Activated CD4-positive, alpha-beta memory T cell treated with anti-CD3 and anti-CD28 coated beads for 36 hours (primary cell): Measurements from ENCODE around the gene MYLK2. TPM values are rescaled to one million over a fixed set of nuclear protein-coding genes. Genes with fewer than 3 reads are reported as not detected.
A peak's percentile ranks its signal among the peaks of the same experiment; 100 is the strongest.

ENCODE experiments used
- CTCF ChIA-PET: fragments of 350-600 bp; sonication (Branson Sonifier 250); formaldehyde crosslinking; loops from one replicate; lab custom pipeline; 2021; ENCODE audit warnings: antibody characterized with exemption, inconsistent platforms; lab: Charles Lee
- POLR2A ChIA-PET: fragments of 350-600 bp; sonication (Branson Sonifier 250); formaldehyde crosslinking; loops from one replicate; lab custom pipeline; 2021; ENCODE audit warnings: antibody characterized with exemption; lab: Charles Lee
- DNase-seq: peaks from one replicate; pipeline ENCODE4 v3.0.0-alpha.2; 2020
- H3K27ac Mint-ChIP-seq: one replicate; pipeline ENCODE4 v1.8.0; 2021; ENCODE audit warnings: mixed read lengths
- H3K27me3 Mint-ChIP-seq: one replicate; pipeline ENCODE4 v1.8.0; 2021; ENCODE audit warnings: mixed read lengths
- H3K36me3 Mint-ChIP-seq: one replicate; pipeline ENCODE4 v1.8.0; 2021; ENCODE audit warnings: mixed read lengths
- H3K4me1 Mint-ChIP-seq: one replicate; pipeline ENCODE4 v1.8.0; 2021; ENCODE audit warnings: low read depth, mixed read lengths
- H3K4me3 Mint-ChIP-seq: one replicate; pipeline ENCODE4 v1.8.0; 2021; ENCODE audit warnings: mild to moderate bottlenecking, mixed read lengths
- H3K9me3 Mint-ChIP-seq: one replicate; pipeline ENCODE4 v1.8.0; 2021; ENCODE audit warnings: mixed read lengths
- intact Hi-C: fragments of 100-400 bp; cut with micrococcal nuclease; formaldehyde crosslinking; loops from one replicate; pipeline ENCODE4 v1.15.1; 2023
- total RNA-seq, 2 experiments: library from RNA; stranded (reverse); gene quantifications; one replicate each; pipeline ENCODE4 v1.2.3, GENCODE V29; 2021

Gene MYLK2
- total RNA-seq, 2 experiments from 2014 or later: 0.27 to 0.43 TPM

DNA sequence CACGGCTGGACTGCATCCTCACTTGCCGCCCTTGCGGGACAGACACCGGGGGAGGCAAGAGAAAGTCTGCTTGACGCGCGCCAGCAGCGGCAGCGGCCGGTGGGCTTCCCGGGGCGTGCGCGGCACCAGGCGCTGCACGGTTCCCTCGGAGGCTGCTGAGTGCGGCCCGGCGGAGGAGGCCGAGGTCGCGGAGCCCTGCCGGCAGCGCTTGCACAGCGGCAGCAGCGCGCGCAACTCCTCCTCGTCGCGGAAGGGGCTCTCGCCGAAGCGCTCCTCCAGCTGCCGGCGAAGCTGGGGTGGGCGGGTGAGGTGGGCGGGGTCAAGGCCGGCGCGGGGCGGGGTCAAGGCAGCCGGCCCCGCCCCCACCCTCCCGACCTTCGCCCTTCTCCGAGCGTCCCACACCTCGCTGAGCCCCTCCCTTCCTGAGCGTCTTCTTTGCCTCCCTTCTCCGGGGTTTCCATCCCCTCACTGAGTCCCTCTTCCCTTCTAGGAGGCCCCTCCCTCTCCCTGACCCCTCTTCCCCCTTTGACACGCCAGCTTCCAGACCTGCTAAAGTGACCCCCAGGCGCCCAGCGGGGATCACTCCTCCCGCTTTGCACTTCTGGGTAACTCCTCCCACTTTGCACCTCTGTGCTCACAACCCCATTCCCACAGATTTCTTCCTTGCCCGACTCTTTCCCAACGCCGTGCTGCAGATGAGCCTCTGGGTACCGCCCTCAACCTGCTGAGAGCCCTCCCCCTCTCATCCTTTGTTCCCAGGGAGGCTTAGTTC is 42.4 kb downstream of the MYLK2 start:
- ChIA-PET CTCF (interaction anchor here (1.0 to 1.3 kb wide), 4 partner anchors 9 to 169 kb away, joined by 3 to 8 read pairs (median 3); partner anchors contain the start of genes FOXS1 and PDRG1), POLR2A (no interaction called here)
- no peak overlapping the region for H3K4me3 Mint-ChIP-seq
- H3K4me1 Mint-ChIP-seq: peaks cover 4% of the 10 kb centered on the region
- no peak overlapping the region for H3K27ac Mint-ChIP-seq
- no peaks in the 10 kb centered on the region for H3K36me3 Mint-ChIP-seq
- peaks cover 14% of the 10 kb centered on the region for H3K27me3 Mint-ChIP-seq
- intact Hi-C loops: no loop called here
- peak; percentile 71 for DNase-seq
- H3K9me3 Mint-ChIP-seq: no peaks in the 10 kb centered on the region

DNA sequence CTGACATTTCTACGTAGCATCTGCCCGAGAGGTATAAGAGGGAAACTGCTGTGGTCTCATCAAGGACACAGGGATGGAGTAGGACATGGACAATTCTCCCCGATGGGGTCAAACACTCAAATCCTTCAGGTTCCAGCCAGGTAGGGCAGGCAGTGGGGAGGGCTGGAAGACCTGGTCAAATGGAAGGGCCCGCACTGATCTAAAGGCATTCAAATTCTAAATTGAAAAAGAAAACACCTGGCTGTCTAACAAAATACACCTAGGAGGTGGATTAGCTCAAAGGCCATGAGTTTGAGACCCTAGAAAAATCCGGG is 43.0 kb downstream of the MYLK2 start:
- Mint-ChIP-seq H3K9me3 (no peaks in the 10 kb centered on the region), H3K36me3 (no peaks in the 10 kb centered on the region), H3K4me1 (peaks cover 4% of the 10 kb centered on the region), H3K27ac (no peak overlapping the region), H3K27me3 (peaks cover 14% of the 10 kb centered on the region), H3K4me3 (no peak overlapping the region)
- ChIA-PET POLR2A (no interaction called here), CTCF (interaction anchor here (1.0 to 1.3 kb wide), 4 partner anchors 10 to 169 kb away, joined by 3 to 8 read pairs (median 3); partner anchors contain the start of genes FOXS1 and PDRG1)
- DNase-seq: no peak
- intact Hi-C loops: no loop called here

DNA sequence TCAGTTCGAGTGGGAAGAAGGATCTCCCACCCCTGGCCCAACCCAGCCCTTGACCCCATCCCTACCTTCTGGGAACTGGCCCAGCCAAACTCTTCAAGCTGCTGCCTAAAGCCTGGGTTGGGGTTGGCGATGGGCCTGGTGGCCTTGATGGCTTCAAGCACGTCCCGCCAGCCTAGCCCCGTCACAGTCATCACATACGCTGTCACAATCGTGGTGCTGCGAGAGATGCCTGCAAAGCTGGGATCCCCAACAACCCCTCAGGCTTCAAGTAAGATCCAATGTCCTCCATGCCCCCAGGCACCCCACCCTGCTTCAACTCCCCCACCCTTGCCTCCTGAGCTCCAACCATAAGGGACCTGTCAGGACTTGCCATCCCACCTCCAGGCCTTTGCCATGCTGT is 43.4 kb downstream of the MYLK2 start:
- Mint-ChIP-seq H3K27me3 (peaks cover 11% of the 10 kb centered on the region), H3K9me3 (no peaks in the 10 kb centered on the region), H3K36me3 (no peaks in the 10 kb centered on the region), H3K27ac (no peak overlapping the region), H3K4me3 (no peak overlapping the region), H3K4me1 (peaks cover 4% of the 10 kb centered on the region)
- no peak for DNase-seq
- POLR2A ChIA-PET: no interaction called here
- CTCF ChIA-PET: interaction anchor here (0.6 to 1.2 kb wide), 3 partner anchors 16 to 281 kb away, joined by 3 to 5 read pairs (median 3); partner anchors contain the start of gene FOXS1
- intact Hi-C loops: no loop called here

DNA sequence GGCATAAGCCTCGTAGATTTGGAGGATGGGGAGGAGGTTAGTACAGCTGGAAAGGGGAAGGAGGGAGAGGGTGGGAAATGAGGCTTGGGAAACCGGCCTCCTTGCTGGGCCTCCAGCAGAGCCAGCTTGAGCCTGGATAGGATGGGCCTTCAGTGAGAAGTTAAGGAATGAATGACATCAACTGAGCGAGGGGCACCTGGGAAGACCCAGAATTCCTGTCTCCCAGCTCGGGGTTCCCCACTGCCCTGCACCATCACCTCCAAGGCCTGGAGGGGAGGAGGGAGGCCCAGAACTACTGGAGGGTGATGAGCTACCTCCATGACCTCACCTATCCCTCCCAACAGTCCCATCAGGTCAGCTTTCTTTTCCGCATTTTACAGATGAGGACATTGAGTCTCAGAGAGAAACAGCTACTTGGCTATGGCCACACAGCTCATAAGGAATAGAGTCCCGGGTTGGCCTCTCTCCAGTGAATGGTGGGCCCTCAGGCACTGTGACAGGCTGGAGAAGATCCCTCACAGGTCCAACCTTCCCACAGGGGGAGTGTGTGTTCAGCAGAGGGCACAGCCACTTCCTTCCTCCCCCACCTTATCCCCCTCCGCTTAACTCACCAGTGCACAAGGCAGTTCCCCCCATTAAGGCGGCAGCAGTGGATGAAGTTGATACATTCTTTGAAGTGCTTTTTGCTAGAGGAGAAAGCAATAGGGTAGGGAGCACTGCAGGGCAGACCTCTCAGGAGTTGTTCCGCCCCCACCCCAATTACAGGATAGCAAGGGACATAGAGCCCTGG is 44.3 kb downstream of the MYLK2 start:
- POLR2A ChIA-PET: no interaction called here
- Mint-ChIP-seq H3K4me3 (no peak overlapping the region), H3K27ac (no peak overlapping the region), H3K9me3 (no peaks in the 10 kb centered on the region), H3K36me3 (no peaks in the 10 kb centered on the region), H3K4me1 (peaks cover 4% of the 10 kb centered on the region), H3K27me3 (peaks cover 9% of the 10 kb centered on the region)
- DNase-seq: no peak
- intact Hi-C loops: no loop called here
- CTCF ChIA-PET: interaction anchor here (0.6 to 1.2 kb wide), 3 partner anchors 9 to 280 kb away, joined by 3 to 5 read pairs (median 3); no protein-coding TSS in a partner anchor

DNA sequence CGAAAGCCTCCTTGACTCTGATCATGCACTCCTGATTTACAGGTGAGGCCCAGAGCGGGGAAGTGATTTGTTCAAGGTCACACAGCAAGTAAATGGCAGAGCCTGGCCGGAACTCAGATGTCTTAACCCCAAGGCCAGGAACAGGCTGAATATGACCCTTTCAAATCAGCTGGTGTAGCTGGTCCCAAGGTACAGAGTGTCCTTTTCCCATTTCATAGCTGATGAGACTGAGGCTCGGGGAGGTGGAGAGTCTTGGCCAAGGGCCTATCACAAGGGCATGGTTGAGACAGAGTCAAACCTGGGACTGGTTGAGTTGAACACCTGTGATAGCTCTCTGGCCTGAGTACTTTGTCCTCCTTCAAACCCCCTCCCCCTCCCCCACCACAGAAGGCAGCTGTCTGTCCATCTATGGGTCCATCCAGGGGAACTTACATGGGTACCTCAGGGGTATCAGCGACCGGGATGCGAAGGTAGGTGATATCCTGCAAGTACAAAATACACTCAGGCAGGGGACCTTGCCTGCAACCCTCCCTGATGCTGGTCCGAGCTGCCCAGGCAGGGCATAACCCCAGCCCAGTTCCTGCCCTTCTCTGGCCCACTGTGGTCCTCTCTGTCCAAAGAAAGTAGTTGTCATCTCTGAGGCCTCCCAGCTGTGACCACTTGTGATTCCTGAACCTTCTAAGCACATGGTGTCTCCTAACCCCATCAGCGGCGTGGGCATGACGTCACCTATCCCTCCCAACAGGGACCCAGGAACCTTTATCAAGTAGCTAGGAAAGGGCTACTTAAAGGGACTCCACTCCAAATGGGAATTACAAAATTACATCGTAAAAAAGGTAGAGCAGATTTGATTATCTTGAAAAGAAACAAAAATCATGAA is 45.6 kb downstream of the MYLK2 start:
- H3K27ac Mint-ChIP-seq: no peak overlapping the region
- POLR2A ChIA-PET: no interaction called here

DNA sequence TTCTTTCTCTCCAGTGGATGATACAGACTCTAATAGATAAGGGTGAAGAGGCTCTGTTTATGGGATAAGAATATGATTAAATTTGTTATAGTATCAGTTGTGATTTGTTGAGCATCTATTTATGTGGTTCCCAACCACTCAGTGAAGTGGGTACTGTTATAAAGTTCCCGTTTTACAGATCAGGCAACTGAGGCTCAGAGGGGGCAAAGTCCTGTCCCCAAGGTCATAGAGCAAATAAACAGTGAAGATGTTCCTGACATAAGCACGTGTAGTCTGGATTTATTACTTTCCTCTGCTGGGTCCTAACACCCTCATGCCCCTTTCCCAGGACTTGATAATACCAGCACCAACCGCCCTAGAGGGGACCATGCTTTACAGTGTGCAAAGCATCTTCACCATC is 47.1 kb downstream of the MYLK2 start:
- no peak for DNase-seq
- peaks cover 23% of the 10 kb centered on the region for H3K27me3 Mint-ChIP-seq
- H3K27ac Mint-ChIP-seq: no peak overlapping the region
- peaks cover 3% of the 10 kb centered on the region for H3K36me3 Mint-ChIP-seq
- no peak overlapping the region for H3K4me3 Mint-ChIP-seq
- intact Hi-C loops: no loop called here
- no peaks in the 10 kb centered on the region for H3K9me3 Mint-ChIP-seq
- ChIA-PET POLR2A (no interaction called here), CTCF (no interaction called here)
- H3K4me1 Mint-ChIP-seq: peaks cover 10% of the 10 kb centered on the region

More for the DNA sequence above, 45.6 kb downstream of the MYLK2 start:
- no peak for DNase-seq
- Mint-ChIP-seq H3K9me3 (no peaks in the 10 kb centered on the region), H3K4me1 (peaks cover 7% of the 10 kb centered on the region), H3K4me3 (no peak overlapping the region), H3K27me3 (peaks cover 21% of the 10 kb centered on the region), H3K36me3 (peaks cover under 1% of the 10 kb centered on the region)
- intact Hi-C loops: no loop called here
- CTCF ChIA-PET: interaction anchor here (1.2 kb wide), 1 partner anchor 18 kb away, joined by 5 read pairs; no protein-coding TSS in a partner anchor

DNA sequence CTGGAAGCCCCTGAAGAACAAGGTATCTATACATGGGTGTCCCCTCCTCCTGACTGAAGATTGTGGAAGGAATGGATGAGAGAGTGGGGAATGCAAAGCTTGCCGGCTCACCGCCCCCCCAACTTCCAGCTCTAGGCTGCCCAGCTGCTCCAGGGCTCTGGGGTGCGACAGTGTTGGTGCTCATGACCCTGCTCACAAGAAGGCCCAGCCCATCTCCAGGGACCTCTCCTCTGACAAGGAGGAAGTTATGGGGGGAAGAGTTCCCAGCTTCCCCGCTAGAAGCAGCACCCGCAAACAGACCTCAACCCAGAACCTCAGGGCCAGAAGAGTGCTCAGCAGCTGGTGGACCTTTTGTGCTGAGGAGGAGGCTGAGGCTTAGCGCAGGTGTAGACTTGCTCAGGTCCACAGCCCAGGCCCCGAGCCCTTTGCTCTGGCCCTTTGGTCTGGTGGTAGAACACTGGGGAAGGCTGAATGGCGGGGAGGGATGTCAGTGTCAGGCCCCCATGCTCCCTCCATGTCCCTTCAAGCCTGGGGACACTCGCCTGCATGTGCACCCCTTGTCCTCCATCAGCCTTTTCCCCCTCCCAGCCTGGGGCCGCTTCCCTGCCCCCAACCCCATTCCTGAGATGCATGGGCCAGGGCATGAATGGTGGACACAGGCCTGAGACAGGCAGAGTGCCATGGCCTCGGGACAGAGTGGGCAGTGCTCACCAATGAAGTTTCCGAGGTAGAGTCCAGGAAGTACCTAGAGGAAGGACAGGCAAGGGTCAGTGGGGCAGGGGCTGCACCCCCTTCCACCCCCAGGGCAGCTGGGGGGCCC is 49.9 kb downstream of the MYLK2 start:
- H3K27ac Mint-ChIP-seq: no peak overlapping the region
- H3K36me3 Mint-ChIP-seq: peaks cover 3% of the 10 kb centered on the region
- peaks cover 10% of the 10 kb centered on the region for H3K4me1 Mint-ChIP-seq
- intact Hi-C loops: loop anchor here (1.0 kb wide), 1 partner anchor 9 kb away; no protein-coding TSS in a partner anchor
- DNase-seq: no peak
- H3K4me3 Mint-ChIP-seq: no peak overlapping the region
- peaks cover 28% of the 10 kb centered on the region for H3K27me3 Mint-ChIP-seq
- ChIA-PET POLR2A (no interaction called here), CTCF (interaction anchor here (0.8 to 1.2 kb wide), 1 partner anchor 16 kb away, joined by 3 read pairs; no protein-coding TSS in a partner anchor)
- no peaks in the 10 kb centered on the region for H3K9me3 Mint-ChIP-seq

DNA sequence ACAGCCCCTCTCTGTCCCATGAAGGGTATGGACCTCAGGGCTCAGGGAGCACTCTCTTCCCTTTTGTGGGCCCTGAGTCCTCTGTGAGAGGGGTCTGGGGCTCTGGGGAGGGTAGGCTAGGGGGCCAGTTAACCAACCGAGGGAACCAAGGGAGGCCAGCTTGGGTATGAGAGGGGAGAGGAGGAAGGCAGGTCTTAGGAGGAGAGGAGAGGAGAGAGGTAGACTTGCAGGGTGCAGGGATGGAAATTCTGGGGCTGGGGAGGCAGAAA is 50.5 kb downstream of the MYLK2 start:
- peaks cover 28% of the 10 kb centered on the region for H3K27me3 Mint-ChIP-seq

DNA sequence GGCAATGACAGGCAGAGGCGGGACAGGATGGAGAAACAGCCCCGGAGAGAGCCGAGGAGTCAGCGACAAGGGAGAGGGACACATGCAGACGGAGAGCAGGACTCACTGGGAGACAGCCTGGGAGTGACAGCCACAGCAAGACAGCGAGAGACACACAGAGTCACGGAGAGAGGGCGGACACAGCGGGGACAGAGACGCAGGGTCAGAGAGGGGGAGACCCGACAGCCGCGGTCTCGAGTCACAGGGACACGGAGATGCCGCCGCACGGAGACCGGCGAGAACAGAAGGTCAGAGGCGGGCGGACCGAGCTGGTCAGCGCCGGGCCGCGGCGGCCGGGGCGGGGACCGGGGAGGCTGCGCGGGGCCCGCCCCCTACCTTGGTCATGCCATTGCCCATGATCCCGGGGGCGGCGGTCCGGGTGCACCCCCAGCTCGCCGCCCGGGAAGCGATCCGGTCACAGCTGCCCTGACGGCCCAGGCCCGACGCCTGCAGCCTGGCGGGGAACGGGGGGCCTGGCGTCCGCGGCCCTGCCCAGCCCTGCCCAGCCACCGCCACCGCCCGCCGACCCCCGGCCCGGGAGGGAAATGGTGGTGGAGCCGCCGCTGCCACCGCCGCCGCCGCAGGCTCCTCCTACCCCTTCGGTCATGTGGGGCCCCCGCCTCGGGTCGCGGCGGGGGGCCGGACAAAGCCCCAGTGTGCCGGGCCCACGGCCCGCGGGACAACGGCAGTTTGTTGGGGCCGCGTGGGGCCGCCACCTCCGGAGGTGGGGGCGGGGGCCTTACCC is 51.0 kb downstream of the MYLK2 start, which contains the start of the genes DUSP15 and TTLL9:
Gene DUSP15 (minus strand): TSS at position 586 of the 784 bp plus-strand sequence. CDS start 190 bp downstream, at position 396.
Gene TTLL9 (plus strand): TSS at position 693 of the 784 bp plus-strand sequence. CDS start 493 bp downstream, outside the sequence.
- Mint-ChIP-seq H3K9me3 (no peaks in the 10 kb centered on the region), H3K27me3 (peaks cover 28% of the 10 kb centered on the region), H3K4me3 (peak within 1 kb of the TSS; percentile 76), H3K4me1 (peaks cover 10% of the 10 kb centered on the region), H3K36me3 (peaks cover 3% of the 10 kb centered on the region), H3K27ac (no peak within 1 kb of the TSS)
- intact Hi-C loops: loop anchor here (1.0 kb wide), 1 partner anchor 8 kb away; no protein-coding TSS in a partner anchor
- ChIA-PET POLR2A (no interaction called here), CTCF (interaction anchor here (0.8 to 1.1 kb wide), 3 partner anchors 17 to 24 kb away, joined by 3 to 6 read pairs (median 3); no protein-coding TSS in a partner anchor)
- DNase-seq: no peak

More for the DNA sequence above, 50.5 kb downstream of the MYLK2 start:
- Mint-ChIP-seq H3K4me1 (peaks cover 10% of the 10 kb centered on the region), H3K4me3 (peak overlapping the region; percentile 76), H3K9me3 (no peaks in the 10 kb centered on the region), H3K27ac (no peak overlapping the region), H3K36me3 (peaks cover 3% of the 10 kb centered on the region)
- ChIA-PET CTCF (interaction anchor here (0.8 kb wide), 2 partner anchors 17 to 23 kb away, joined by 3 read pairs; no protein-coding TSS in a partner anchor), POLR2A (no interaction called here)
- intact Hi-C loops: loop anchor here (1.0 kb wide), 1 partner anchor 9 kb away; no protein-coding TSS in a partner anchor
- no peak for DNase-seq
